ENCODE measurements around the gene ESYT2.

Gene ESYT2

DNA sequence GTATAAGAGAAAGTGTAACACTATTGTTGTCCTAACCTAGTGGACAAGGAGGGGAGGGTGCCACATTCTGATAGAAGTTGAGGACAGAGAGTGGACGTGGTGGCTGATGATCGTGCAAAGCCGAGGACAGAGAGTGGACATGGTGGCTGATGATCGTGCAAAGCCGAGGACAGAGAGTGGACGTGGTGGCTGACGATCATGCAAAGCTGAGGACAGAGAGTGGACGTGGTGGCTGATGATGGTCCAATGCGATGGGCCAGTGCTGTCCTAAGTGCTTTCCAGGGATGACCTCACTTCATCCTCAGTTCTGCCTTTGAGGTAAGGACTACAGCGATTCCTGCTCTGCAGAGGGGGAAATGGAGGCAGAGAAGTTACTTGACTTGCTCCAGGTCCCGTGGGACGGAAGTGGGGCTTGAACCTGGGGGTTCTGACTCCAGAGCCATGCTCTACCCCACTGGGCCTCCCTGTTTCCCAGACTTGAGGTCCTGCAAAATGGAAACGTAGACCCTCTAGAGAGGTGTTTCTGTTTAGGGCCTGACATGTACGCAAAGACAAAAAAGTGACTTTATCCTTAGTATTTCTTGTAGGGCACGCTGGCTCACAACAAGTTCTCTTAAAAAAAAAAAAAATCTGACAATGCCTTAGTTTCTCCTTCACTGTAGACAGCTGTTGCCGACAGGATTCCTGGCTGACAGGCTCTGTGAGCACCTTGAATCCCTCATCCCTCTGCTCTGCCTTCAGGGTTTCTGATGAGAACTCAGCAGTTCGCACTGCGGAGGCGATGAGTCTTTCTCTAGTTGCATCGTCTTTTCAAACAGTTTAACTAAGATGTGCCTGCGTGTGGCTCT is 104.4 kb downstream of the ESYT2 start:
- Histone ChIP-seq H3K27ac (ENCODE audit: low read length) (no peak overlapping the region), H3K9ac (ENCODE audit: low read length) (no peak overlapping the region), H3K79me2 (ENCODE audit: low read length) (no peaks in the 10 kb centered on the region), H3K4me2 (ENCODE audit: low read depth, low read length) (no peak overlapping the region), H3K36me3 (replicated peaks; ENCODE audit: insufficient read depth, low read length) (no peaks in the 10 kb centered on the region), H3K27me3 (replicated peaks; ENCODE audit: insufficient read depth, low read length) (no peaks in the 10 kb centered on the region), H3K9me2 (replicated peaks; ENCODE audit: insufficient read depth, low read length) (no peaks in the 10 kb centered on the region), H2AFZ (ENCODE audit: low read length) (no peak overlapping the region), H3K4me1 (ENCODE audit: low read length) (no peaks in the 10 kb centered on the region), H4K20me1 (ENCODE audit: insufficient read depth, low read length) (no peaks in the 10 kb centered on the region), H3K4me3 (ENCODE audit: low read length) (no peak overlapping the region), H3F3A (ENCODE audit: insufficient read depth, low read length) (no peaks in the 10 kb centered on the region), H3K9me3 (replicated peaks; ENCODE audit: insufficient read depth, low read length) (no peaks in the 10 kb centered on the region)
- no peak for DNase-seq
- no peak for TF ChIP-seq CTCF (IDR thresholded peaks at IDR 0.05; ENCODE audit: low read length)
- TF ChIP-seq EZH2 (optimal IDR thresholded peaks at IDR 0.05; ENCODE audit: low read depth, low read length) = no peak
- TF ChIP-seq EZH2phosphoT487 (IDR thresholded peaks at IDR 0.05; ENCODE audit: low read length) = no peak

DNA sequence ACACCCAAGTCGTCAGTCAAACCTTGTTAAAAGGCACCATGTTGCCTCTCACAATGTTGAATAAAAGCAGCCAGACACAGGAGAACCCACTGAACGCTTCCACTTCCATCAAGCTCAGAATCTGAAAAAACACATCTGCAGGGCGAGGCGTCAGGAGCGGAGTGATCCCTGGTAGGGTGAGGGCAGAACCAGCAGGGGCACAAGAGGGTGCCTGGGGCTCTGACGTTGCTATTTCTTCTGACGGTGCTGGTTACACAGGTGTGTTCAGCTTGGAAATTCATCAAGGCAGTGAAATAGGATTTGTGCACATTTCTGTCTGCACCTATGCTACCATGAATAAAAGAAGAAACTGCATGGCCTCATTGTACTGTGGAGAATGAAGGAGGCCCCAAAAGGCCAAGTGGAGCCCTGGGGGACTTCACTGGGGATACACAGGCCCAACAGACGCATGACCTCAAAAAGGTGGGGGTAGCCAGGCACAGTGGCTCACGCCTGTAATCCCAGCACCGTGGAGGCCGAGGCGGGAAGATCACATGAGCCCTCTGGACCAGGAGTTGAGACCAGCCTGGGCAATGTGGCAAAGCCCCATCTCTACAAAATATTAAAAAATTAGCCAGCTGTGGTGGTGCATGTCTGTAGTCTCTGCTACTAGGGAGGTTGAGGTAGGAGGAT is 105.5 kb downstream of the ESYT2 start:
- H2AFZ ChIP-seq (ENCODE audit: low read length) = no peak overlapping the region
- H3K27me3 ChIP-seq (replicated peaks; ENCODE audit: insufficient read depth, low read length) = no peaks in the 10 kb centered on the region

GRCh38 chr7:158723266-158723665 is 106.0 kb downstream of the ESYT2 start:
- no peak for DNase-seq
- no peak overlapping the region for H3K9ac ChIP-seq (ENCODE audit: low read length)
- no peaks in the 10 kb centered on the region for H3K4me1 ChIP-seq (ENCODE audit: low read length)
- H3K9me3 ChIP-seq (replicated peaks; ENCODE audit: insufficient read depth, low read length) = no peaks in the 10 kb centered on the region; the same call in 1 of the 2 replicates
- H3K79me2 ChIP-seq (ENCODE audit: low read length) = no peaks in the 10 kb centered on the region
- H3F3A ChIP-seq (ENCODE audit: insufficient read depth, low read length) = no peaks in the 10 kb centered on the region
- H3K4me2 ChIP-seq (ENCODE audit: low read depth, low read length) = no peak overlapping the region
- H3K27me3 ChIP-seq (replicated peaks; ENCODE audit: insufficient read depth, low read length) = no peaks in the 10 kb centered on the region
- TF ChIP-seq EZH2 (optimal IDR thresholded peaks at IDR 0.05; ENCODE audit: low read depth, low read length) = no peak
- no peak for TF ChIP-seq CTCF (IDR thresholded peaks at IDR 0.05; ENCODE audit: low read length)
- TF ChIP-seq EZH2phosphoT487 (IDR thresholded peaks at IDR 0.05; ENCODE audit: low read length) = no peak
- H3K4me3 ChIP-seq (ENCODE audit: low read length) = no peak overlapping the region
- H2AFZ ChIP-seq (ENCODE audit: low read length) = no peak overlapping the region
- no peaks in the 10 kb centered on the region for H3K9me2 ChIP-seq (replicated peaks; ENCODE audit: insufficient read depth, low read length)
- no peak overlapping the region for H3K27ac ChIP-seq (ENCODE audit: low read length)
- H3K36me3 ChIP-seq (replicated peaks; ENCODE audit: insufficient read depth, low read length) = no peaks in the 10 kb centered on the region
- no peaks in the 10 kb centered on the region for H4K20me1 ChIP-seq (ENCODE audit: insufficient read depth, low read length)

More for the DNA sequence above, 105.5 kb downstream of the ESYT2 start:
- no peak overlapping the region for H3K4me2 ChIP-seq (ENCODE audit: low read depth, low read length)
- H3K79me2 ChIP-seq (ENCODE audit: low read length) = no peaks in the 10 kb centered on the region
- H3K36me3 ChIP-seq (replicated peaks; ENCODE audit: insufficient read depth, low read length) = no peaks in the 10 kb centered on the region
- no peaks in the 10 kb centered on the region for H3K4me1 ChIP-seq (ENCODE audit: low read length)
- no peaks in the 10 kb centered on the region for H3K9me3 ChIP-seq (replicated peaks; ENCODE audit: insufficient read depth, low read length)
- H3K9ac ChIP-seq (ENCODE audit: low read length) = no peak overlapping the region
- H3F3A ChIP-seq (ENCODE audit: insufficient read depth, low read length) = no peaks in the 10 kb centered on the region
- H4K20me1 ChIP-seq (ENCODE audit: insufficient read depth, low read length) = no peaks in the 10 kb centered on the region
- no peak overlapping the region for H3K4me3 ChIP-seq (ENCODE audit: low read length)
- no peaks in the 10 kb centered on the region for H3K9me2 ChIP-seq (replicated peaks; ENCODE audit: insufficient read depth, low read length)
- H3K27ac ChIP-seq (ENCODE audit: low read length) = no peak overlapping the region
- TF ChIP-seq EZH2 (optimal IDR thresholded peaks at IDR 0.05; ENCODE audit: low read depth, low read length) = no peak
- TF ChIP-seq EZH2phosphoT487 (IDR thresholded peaks at IDR 0.05; ENCODE audit: low read length) = no peak
- no peak for TF ChIP-seq CTCF (IDR thresholded peaks at IDR 0.05; ENCODE audit: low read length)
- no peak for DNase-seq
